ENCODE data around the gene ANXA4.

DNA sequence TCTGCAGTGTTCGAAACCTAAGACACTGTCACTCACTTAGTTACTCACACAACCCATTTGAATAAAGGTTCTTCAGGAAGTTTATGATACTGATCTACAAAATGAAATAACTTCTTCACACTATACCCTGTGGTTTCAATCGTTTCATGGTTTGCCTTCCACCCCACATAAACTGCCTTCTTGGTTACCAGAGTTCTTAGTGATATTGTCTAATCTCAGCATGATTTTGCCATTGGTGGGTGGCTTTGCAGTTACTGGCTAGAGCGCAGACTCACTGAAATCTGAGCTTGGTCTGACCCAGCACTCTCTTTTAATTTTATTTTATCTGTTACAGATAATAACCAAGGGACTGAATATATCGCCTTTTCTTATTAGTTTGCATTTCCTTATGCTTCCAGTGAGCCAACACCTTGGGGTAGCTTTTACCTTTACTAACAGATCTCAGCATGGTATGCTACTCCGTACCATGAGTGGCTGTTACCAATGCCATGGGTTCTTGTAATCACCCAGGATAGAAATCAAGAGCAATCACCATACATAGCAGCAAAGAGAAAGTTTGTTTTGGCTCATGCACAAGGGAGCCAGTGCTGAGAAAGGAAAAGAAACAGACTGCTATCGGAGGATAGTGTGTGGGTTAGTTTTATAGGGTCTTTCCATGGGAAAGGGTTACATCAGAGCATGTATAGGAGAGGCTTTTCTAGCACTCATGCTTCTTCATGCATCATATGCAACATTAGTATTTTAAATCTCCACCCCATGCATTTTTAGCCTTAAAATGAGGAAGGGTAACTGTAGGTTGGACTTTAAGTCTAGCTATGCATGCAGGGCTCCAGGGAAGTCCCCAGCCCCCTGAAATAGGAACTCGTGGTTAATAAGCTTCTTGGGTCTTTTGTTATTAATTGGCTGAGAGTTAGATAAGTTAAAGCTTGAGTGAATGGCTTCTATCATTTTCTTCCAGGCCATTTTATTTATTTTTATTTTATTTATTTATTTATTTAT is 33.3 kb downstream of the ANXA4 start:
- no peak for TF ChIP-seq CTCF (IDR thresholded peaks at IDR 0.05)
- TF ChIP-seq EZH2 (IDR thresholded peaks at IDR 0.05) = no peak
- no peak for TF ChIP-seq EZH2phosphoT487 (IDR thresholded peaks at IDR 0.05)
